ENCODE measurements around the gene PRRC2B.

DNA sequence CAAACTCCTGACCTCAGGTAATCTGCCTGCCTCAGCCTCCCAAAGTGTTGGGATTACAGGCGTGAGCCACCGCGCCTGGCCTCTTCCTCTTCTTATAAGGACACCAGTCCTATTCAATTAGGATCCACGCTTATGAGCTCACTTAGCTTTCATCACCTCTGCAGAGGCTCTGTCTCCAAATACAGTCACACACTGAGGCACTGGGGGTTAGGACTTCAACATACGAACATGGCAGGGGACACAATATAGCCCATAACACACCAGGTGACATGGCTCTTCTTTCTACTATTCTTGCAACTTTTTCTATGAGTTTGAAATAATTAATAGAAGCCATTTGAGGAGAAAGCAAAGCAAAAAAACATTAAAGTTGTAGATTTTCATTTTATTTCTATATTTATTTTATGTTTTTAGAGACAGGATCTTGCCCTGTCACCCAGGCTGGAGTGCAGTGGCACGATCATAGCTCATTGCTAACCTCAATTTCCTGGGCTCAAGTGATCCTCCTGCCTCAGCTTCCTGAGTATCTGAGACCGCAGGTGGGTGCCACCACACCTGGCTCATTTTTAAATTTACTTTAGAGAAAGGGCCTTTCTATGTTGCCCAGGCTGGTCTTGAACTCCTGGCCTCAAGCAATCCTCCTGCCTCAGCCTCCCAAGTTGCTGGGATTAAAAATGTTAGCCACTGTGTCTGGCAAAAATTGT lies 145.5 kb downstream of the PRRC2B start:
- TF ChIP-seq ZNF607 (CRISPR knock-in tag; IDR thresholded peaks at IDR 0.05; ENCODE audit: borderline replicate concordance) (no peak), POLR2A (IDR thresholded peaks at IDR 0.05; ENCODE audit: insufficient read depth in 1 of 2, low read depth in 2 of 2, low read length in 2 of 2) (no peak), BRCA1 (CRISPR knock-in tag; IDR thresholded peaks at IDR 0.05) (no peak), TCF12 (IDR thresholded peaks at IDR 0.05) (no peak), TCF12 (CRISPR knock-in tag; IDR thresholded peaks at IDR 0.05) (no peak), SIN3B (IDR thresholded peaks at IDR 0.05; ENCODE audit: low read length) (no peak), REST (IDR thresholded peaks at IDR 0.05; ENCODE audit: borderline replicate concordance in 1 of 2, low read depth in 1 of 2, low read length in 2 of 2) (no peak), KDM1A (CRISPR knock-in tag; IDR thresholded peaks at IDR 0.05) (no peak), XRCC5 (optimal IDR thresholded peaks at IDR 0.05; ENCODE audit: low read length) (no peak), KLF16 (CRISPR knock-in tag; IDR thresholded peaks at IDR 0.05) (no peak), HCFC1 (IDR thresholded peaks at IDR 0.05; ENCODE audit: low read depth, low read length) (no peak)
- TF ChIP-seq, protein P1, sequence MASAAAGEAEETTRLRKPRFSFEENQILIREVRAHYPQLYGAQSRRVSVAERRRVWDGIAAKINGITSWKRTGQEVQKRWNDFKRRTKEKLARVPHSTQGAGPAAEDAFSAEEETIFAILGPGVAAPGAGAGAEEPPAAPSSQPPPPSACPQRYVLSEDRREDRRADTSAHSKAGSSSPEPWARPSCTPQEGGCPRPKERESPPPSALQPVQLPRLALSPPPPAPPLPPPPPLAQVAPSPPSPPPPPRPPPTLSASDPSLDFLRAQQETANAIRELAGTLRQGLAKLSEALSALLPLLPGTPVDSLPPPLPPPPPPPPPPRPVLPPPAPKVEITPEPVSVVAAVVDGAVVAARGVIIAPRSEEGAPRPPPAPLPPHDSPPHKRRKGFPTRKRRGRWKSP (CRISPR knock-in tag; IDR thresholded peaks at IDR 0.05) = no peak
- TF ChIP-seq, protein P2, sequence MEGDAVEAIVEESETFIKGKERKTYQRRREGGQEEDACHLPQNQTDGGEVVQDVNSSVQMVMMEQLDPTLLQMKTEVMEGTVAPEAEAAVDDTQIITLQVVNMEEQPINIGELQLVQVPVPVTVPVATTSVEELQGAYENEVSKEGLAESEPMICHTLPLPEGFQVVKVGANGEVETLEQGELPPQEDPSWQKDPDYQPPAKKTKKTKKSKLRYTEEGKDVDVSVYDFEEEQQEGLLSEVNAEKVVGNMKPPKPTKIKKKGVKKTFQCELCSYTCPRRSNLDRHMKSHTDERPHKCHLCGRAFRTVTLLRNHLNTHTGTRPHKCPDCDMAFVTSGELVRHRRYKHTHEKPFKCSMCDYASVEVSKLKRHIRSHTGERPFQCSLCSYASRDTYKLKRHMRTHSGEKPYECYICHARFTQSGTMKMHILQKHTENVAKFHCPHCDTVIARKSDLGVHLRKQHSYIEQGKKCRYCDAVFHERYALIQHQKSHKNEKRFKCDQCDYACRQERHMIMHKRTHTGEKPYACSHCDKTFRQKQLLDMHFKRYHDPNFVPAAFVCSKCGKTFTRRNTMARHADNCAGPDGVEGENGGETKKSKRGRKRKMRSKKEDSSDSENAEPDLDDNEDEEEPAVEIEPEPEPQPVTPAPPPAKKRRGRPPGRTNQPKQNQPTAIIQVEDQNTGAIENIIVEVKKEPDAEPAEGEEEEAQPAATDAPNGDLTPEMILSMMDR (CRISPR knock-in tag; IDR thresholded peaks at IDR 0.05) = no peak
